HG02840 (cell line): ENCODE measurements around the gene HYCC2.
A peak's percentile ranks its signal among the peaks of the same experiment; 100 is the strongest.
"Not testable (repeated sequence)": the region's sequence is repeated elsewhere in the genome, so short reads cannot be mapped to it uniquely, and the experiment has no call there.

Experiments
- ATAC-seq: cut with Tn5 transposase; IDR thresholded peaks from one replicate; pipeline ENCODE4 v1.9.1; 2021; ENCODE audit warnings: mild to moderate bottlenecking, moderate library complexity, moderate number of reproducible peaks; ENCODE audit not compliant: unreplicated experiment, low FRiP score

HYCC2 gene

GRCh38 chr2:201073071-201073470, 1.6 kb upstream of the HYCC2 start:
- no peak for ATAC-seq

GRCh38 chr2:201072201-201072530, 695 bp upstream of the HYCC2 start:
- no peak for ATAC-seq

GRCh38 chr2:201070948-201071478, 458 bp downstream of the HYCC2 start:
- peak; percentile 12 for ATAC-seq

- ATAC-seq = no peak
Observed at GRCh38 chr2:201064797-201065329, 6.6 kb downstream of the HYCC2 start.

GRCh38 chr2:201063516-201063915, 8.0 kb downstream of the HYCC2 start:
- not testable (repeated sequence) for ATAC-seq

GRCh38 chr2:201059961-201060755, 11.3 kb downstream of the HYCC2 start:
- no peak for ATAC-seq

- ATAC-seq = no peak
Observed at GRCh38 chr2:201058914-201059313, 12.6 kb downstream of the HYCC2 start.

- no peak for ATAC-seq
Observed at GRCh38 chr2:201057715-201058248, 13.7 kb downstream of the HYCC2 start.

GRCh38 chr2:201057087-201057521, 14.4 kb downstream of the HYCC2 start:
- no peak for ATAC-seq

- no peak for ATAC-seq
Observed at GRCh38 chr2:201049455-201049854, 22.0 kb downstream of the HYCC2 start.

GRCh38 chr2:201046881-201047280, 24.6 kb downstream of the HYCC2 start:
- no peak for ATAC-seq

GRCh38 chr2:201043050-201043449, 28.4 kb downstream of the HYCC2 start:
- ATAC-seq = not testable (repeated sequence)

GRCh38 chr2:201042451-201042850, 29.0 kb downstream of the HYCC2 start:
- not testable (repeated sequence) for ATAC-seq

GRCh38 chr2:201040867-201041628, 30.4 kb downstream of the HYCC2 start:
- ATAC-seq = no peak

- no peak for ATAC-seq
Observed at GRCh38 chr2:201038855-201039254, 32.6 kb downstream of the HYCC2 start.

- not testable (repeated sequence) for ATAC-seq
Observed at GRCh38 chr2:201038361-201038760, 33.1 kb downstream of the HYCC2 start.

GRCh38 chr2:201034355-201034754, 37.1 kb downstream of the HYCC2 start:
- not testable (repeated sequence) for ATAC-seq

GRCh38 chr2:201024518-201024917, 47.0 kb downstream of the HYCC2 start:
- no peak for ATAC-seq

- ATAC-seq = no peak
Observed at GRCh38 chr2:201021914-201022313, 49.6 kb downstream of the HYCC2 start.
